HCT116 (cell line): ENCODE measurements around the gene FLT3. TPM values are rescaled to one million over a fixed set of nuclear protein-coding genes. Genes with fewer than 3 reads are reported as not detected.

Source experiments
- ATAC-seq: fragments of 200-7000 bp; cut with Tn5 transposase; 2 replicates; pipeline ENCODE4 v1.9.1; 2020; ENCODE audit warnings: mild to moderate bottlenecking, moderate library complexity
- BruUV-seq: library from RNA; stranded (reverse); fragments of 400-500 nt; replicated peaks from 2 replicates; lab custom pipeline; 2021; lab: Mats Ljungman, UMichigan
- CTCF ChIA-PET: fragments of 300-600 bp; sonication (Branson Sonifier 250); formaldehyde crosslinking; loops from one replicate; lab custom pipeline; 2021; ENCODE audit warnings: antibody characterized with exemption; lab: Charles Lee
- POLR2A ChIA-PET: fragments of 300-600, 350-600 bp; sonication (Branson Sonifier 250); formaldehyde crosslinking; loops from one replicate; lab custom pipeline; 2021; ENCODE audit warnings: antibody characterized with exemption; lab: Charles Lee
- RAD21 ChIA-PET, 2 experiments: fragments of 300-600 bp; sonication (Branson Sonifier 250); formaldehyde crosslinking; loops; one replicate each; lab custom pipeline; 2023; ENCODE audit warnings: low total read pairs in 2 of 2; ENCODE audit not compliant: uncharacterized antibody in 2 of 2, unreplicated experiment in 2 of 2, low non-redundant PET in 1 of 2; lab: Charles Lee
- DNase-seq: peaks from one replicate; pipeline ENCODE4 v3.0.0-alpha.2; 2010; ENCODE audit warnings: low read depth, low spot score
- H2AFZ ChIP-seq: fragments of 200-600 bp; shearing (Covaris generic), sonication (generic); 2 replicates; pipeline ENCODE4 v1.6.1; 2017; ENCODE audit warnings: low read depth, mixed run types, mixed read lengths, antibody characterized with exemption, low read length; ENCODE audit not compliant: poor library complexity, severe bottlenecking
- H3K27ac ChIP-seq: 2 replicates; pipeline ENCODE4 v1.5.1; 2012; ENCODE audit warnings: low read depth, low read length
- H3K27me3 ChIP-seq: fragments of 200-600 bp; sonication (generic); 2 replicates; pipeline ENCODE4 v1.6.1; 2016; ENCODE audit warnings: mixed run types, low read length, mixed read lengths; ENCODE audit not compliant: insufficient read depth
- H3K36me3 ChIP-seq, 2 experiments: fragments of 200-500 bp in 1 of 2; fragments of 200-600 bp in 1 of 2; sonication (Bioruptor generic) in 1 of 2; sonication (generic) in 1 of 2; 2 replicates each; pipeline versions ENCODE4 v1.5.1 to v1.6.1; 2014 to 2016; ENCODE audit warnings: low read length in 2 of 2, inconsistent platforms in 1 of 2, mixed read lengths in 1 of 2, mixed run types in 1 of 2; ENCODE audit not compliant: insufficient read depth in 2 of 2, control insufficient read depth in 1 of 2
- H3K4me1 ChIP-seq, 2 experiments: fragments of 200-600 bp in 1 of 2; sonication (generic) in 1 of 2; 2 replicates each; pipeline versions ENCODE4 v1.5.1 to v1.6.1; 2012 to 2017; ENCODE audit warnings: low read length in 2 of 2, inconsistent platforms in 1 of 2, mild to moderate bottlenecking in 1 of 2, mixed read lengths in 1 of 2, mixed run types in 1 of 2, moderate library complexity in 1 of 2; ENCODE audit not compliant: insufficient read depth in 2 of 2, control insufficient read depth in 1 of 2
- H3K4me2 ChIP-seq: fragments of 200-600 bp; sonication (generic); 2 replicates; pipeline ENCODE4 v1.6.1; 2017; ENCODE audit warnings: mixed run types, low read length, mixed read lengths
- H3K4me3 ChIP-seq, 2 experiments: fragments of 200-600 bp in 1 of 2; sonication (generic) in 1 of 2; replicated peaks in 1 of 2; 2 replicates each; pipeline ENCODE4 v1.5.1; 2011 to 2016; ENCODE audit warnings: low read length in 2 of 2, control low read depth in 1 of 2, low read depth in 1 of 2, mild to moderate bottlenecking in 1 of 2, mixed read lengths in 1 of 2, mixed run types in 1 of 2
- H3K79me2 ChIP-seq: fragments of 200-600 bp; sonication (generic); 2 replicates; pipeline ENCODE4 v1.6.1; 2017; ENCODE audit warnings: mild to moderate bottlenecking, mixed run types, low read length, moderate library complexity, mixed read lengths; ENCODE audit not compliant: insufficient read depth
- H3K9ac ChIP-seq: fragments of 200-600 bp; sonication (generic); 2 replicates; pipeline ENCODE4 v1.6.1; 2016; ENCODE audit warnings: low read length, mixed read lengths
- H3K9me2 ChIP-seq: fragments of 200-600 bp; sonication (generic), shearing (Covaris generic); 2 replicates; pipeline ENCODE4 v1.6.1; 2017; ENCODE audit warnings: mixed run types, mild to moderate bottlenecking, moderate library complexity; ENCODE audit not compliant: insufficient read depth
- H3K9me3 ChIP-seq, 2 experiments: fragments of 200-500 bp in 1 of 2; fragments of 200-600 bp in 1 of 2; sonication (Bioruptor generic) in 1 of 2; sonication (generic) in 1 of 2; 2 replicates each; pipeline ENCODE4 v1.6.1; 2014 to 2017; ENCODE audit warnings: low read length in 2 of 2, mixed read lengths in 2 of 2, inconsistent platforms in 1 of 2, low read depth in 1 of 2, mild to moderate bottlenecking in 1 of 2, mixed run types in 1 of 2, moderate library complexity in 1 of 2; ENCODE audit not compliant: control insufficient read depth in 1 of 2, insufficient read depth in 1 of 2
- H4K20me1 ChIP-seq: fragments of 200-600 bp; sonication (generic), shearing (Covaris generic); 2 replicates; pipeline ENCODE4 v1.6.1; 2017; ENCODE audit warnings: mixed run types, mild to moderate bottlenecking, moderate library complexity; ENCODE audit not compliant: insufficient read depth
- EGR1 ChIP-seq: IDR thresholded peaks from 2 replicates; pipeline ENCODE4 v1.6.1; 2012; ENCODE audit warnings: low read depth
- ELF1 ChIP-seq: IDR thresholded peaks from 2 replicates; pipeline ENCODE4 v1.6.1; 2012; ENCODE audit warnings: low read depth, borderline replicate concordance
- EZH2phosphoT487 ChIP-seq: fragments of 200-600 bp; IDR thresholded peaks from 2 replicates; pipeline ENCODE4 v1.6.1; 2018; ENCODE audit warnings: antibody characterized with exemption, borderline replicate concordance
- FOSL1 ChIP-seq: IDR thresholded peaks from 2 replicates; pipeline ENCODE4 v1.6.1; 2012; ENCODE audit warnings: low read depth
- JUND ChIP-seq: IDR thresholded peaks from 2 replicates; pipeline ENCODE4 v1.6.1; 2012
- POLR2A ChIP-seq: IDR thresholded peaks from 2 replicates; pipeline ENCODE4 v1.7.0; 2011; ENCODE audit warnings: borderline replicate concordance; ENCODE audit not compliant: insufficient read depth, insufficient read length; ENCODE audit errors: extremely low read depth
- POLR2AphosphoS5 ChIP-seq: IDR thresholded peaks from 2 replicates; pipeline ENCODE4 v1.6.1; 2011; ENCODE audit warnings: mild to moderate bottlenecking, low read depth, low read length, moderate library complexity
- RAD21 ChIP-seq: IDR thresholded peaks from 2 replicates; pipeline ENCODE4 v1.6.1; 2012; ENCODE audit warnings: low read depth, mild to moderate bottlenecking
- SIN3A ChIP-seq: IDR thresholded peaks from 2 replicates; pipeline ENCODE4 v1.6.1; 2012; ENCODE audit warnings: low read depth
- SP1 ChIP-seq: IDR thresholded peaks from 2 replicates; pipeline ENCODE4 v1.6.1; 2012; ENCODE audit warnings: low read depth
- YY1 ChIP-seq: IDR thresholded peaks from 2 replicates; pipeline ENCODE4 v1.6.1; 2011; ENCODE audit warnings: low read length, low read depth, moderate library complexity, mild to moderate bottlenecking; ENCODE audit not compliant: insufficient replicate concordance; ENCODE audit errors: extremely low read depth
- ZBTB33 ChIP-seq: IDR thresholded peaks from 2 replicates; pipeline ENCODE4 v1.6.1; 2011; ENCODE audit warnings: mild to moderate bottlenecking, low read length, moderate library complexity; ENCODE audit not compliant: insufficient replicate concordance; ENCODE audit errors: extremely low read depth
- ZNF274 ChIP-seq: fragments of 200-500 bp; sonication (Bioruptor generic); IDR thresholded peaks from 2 replicates; pipeline ENCODE4 v1.6.1; 2014; ENCODE audit warnings: mild to moderate bottlenecking, low read depth, low read length, inconsistent platforms
- intact Hi-C: fragments of 100-400 bp; cut with micrococcal nuclease; formaldehyde crosslinking; loops from 2 replicates; pipeline ENCODE4 v1.10.0; 2022
- total RNA-seq: library from RNA; stranded (reverse); gene quantifications from one replicate; pipeline ENCODE4 v1.2.1, GENCODE V29; 2021; ENCODE audit not compliant: unreplicated experiment

The FLT3 gene
- total RNA-seq, 1 experiment from 2014 or later, result 0.17 TPM

DNA sequence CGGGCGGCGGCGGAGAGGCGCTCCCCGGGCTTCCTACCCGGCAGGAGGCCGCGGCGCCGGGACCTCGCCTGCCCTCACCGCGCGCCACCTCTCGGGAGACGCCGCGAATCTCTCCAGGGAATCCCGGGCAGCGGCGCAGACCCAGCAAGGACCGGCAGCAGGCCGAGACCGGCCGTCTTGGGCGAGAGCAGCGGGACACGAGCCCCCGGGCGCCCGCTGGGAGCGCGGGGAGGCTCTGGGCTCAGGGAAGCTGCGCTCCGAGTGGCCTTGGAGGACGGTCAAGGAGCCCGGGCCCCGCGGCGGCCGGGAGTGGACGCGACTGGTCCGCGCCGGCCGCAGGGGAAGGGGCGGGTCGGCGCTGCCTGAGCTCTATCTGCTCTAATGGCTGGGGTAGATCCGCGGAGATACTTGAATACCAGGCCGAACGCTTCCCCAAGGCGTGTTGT, 145.9 kb downstream of the FLT3 start:
- intact Hi-C loops, result no loop called here
- no peak for TF ChIP-seq YY1
- no peak for TF ChIP-seq SP1
- TF ChIP-seq ZNF274, result no peak
- TF ChIP-seq JUND, result no peak
- no peak for TF ChIP-seq POLR2A
- no peak for TF ChIP-seq SIN3A
- TF ChIP-seq EZH2phosphoT487, result no peak
- no peak for TF ChIP-seq ELF1
- TF ChIP-seq EGR1, result no peak
- no peak for TF ChIP-seq POLR2AphosphoS5
- no peak for TF ChIP-seq ZBTB33
- no peak for TF ChIP-seq RAD21
- no peak for TF ChIP-seq FOSL1
- Histone ChIP-seq H3K79me2 (no peaks in the 10 kb centered on the region), H3K9me2 (no peaks in the 10 kb centered on the region), H3K36me3 (no peaks in the 10 kb centered on the region), H3K9ac (peak overlapping the region; percentile 60), H3K9me3 (no peaks in the 10 kb centered on the region), H3K27me3 (no peaks in the 10 kb centered on the region), H3K4me1 (peaks cover 9 to 15% of the 10 kb centered on the region in 2 experiments; a peak in 3 of 4 replicates), H3K4me3 (peak overlapping the region; percentile 35 to 58), H3K4me2 (peak overlapping the region; percentile 88), H2AFZ (peak overlapping the region; percentile 71), H3K27ac (peak overlapping the region; percentile 56), H4K20me1 (no peaks in the 10 kb centered on the region)
- peak; percentile 52 for ATAC-seq
- DNase-seq, result no peak
- no TSS peak for BruUV-seq
- ChIA-PET RAD21 (interaction anchor here (0.7 to 2.8 kb wide), 9 partner anchors 85 to 592 kb away, joined by 3 to 31 read pairs (median 6); no protein-coding TSS in a partner anchor), POLR2A (interaction anchor here (0.5 to 1.7 kb wide), 5 partner anchors 8 to 421 kb away, joined by 3 to 15 read pairs (median 3); no protein-coding TSS in a partner anchor), CTCF (interaction anchor here (1.0 to 7.8 kb wide), 23 partner anchors 8 to 1007 kb away, joined by 3 to 307 read pairs (median 6); partner anchors contain the start of genes CDX2 and MTIF3)
